ENCODE data around the gene ARL5C.
A peak's percentile ranks its signal among the peaks of the same experiment; 100 is the strongest.

The ARL5C gene

GRCh38 chr17:39165841-39166349 is at the start of gene ARL5C:
Gene ARL5C (minus strand): TSS chr17:39166161. CDS start chr17:39165760, 401 bp downstream.
- no peak for DNase-seq (ENCODE audit: low read depth, low spot score)

GRCh38 chr17:39213852-39214251 is 47.9 kb upstream of the ARL5C start:
- DNase-seq (ENCODE audit: low read depth, low spot score): no peak

- DNase-seq (ENCODE audit: low read depth, low spot score): no peak
These were observed 47.0 kb upstream of the ARL5C start for GRCh38 chr17:39212841-39213480.

- DNase-seq (ENCODE audit: low read depth, low spot score): no peak
These were observed 46.3 kb upstream of the ARL5C start for GRCh38 chr17:39212195-39212810.

- no peak for DNase-seq (ENCODE audit: low read depth, low spot score)
These were observed 44.1 kb upstream of the ARL5C start for GRCh38 chr17:39210093-39210434.

- DNase-seq (ENCODE audit: low read depth, low spot score): no peak
These were observed 43.5 kb upstream of the ARL5C start for GRCh38 chr17:39209317-39210092.

- DNase-seq (ENCODE audit: low read depth, low spot score): no peak
These were observed 42.9 kb upstream of the ARL5C start for GRCh38 chr17:39208893-39209292.

- no peak for DNase-seq (ENCODE audit: low read depth, low spot score)
These were observed 42.2 kb upstream of the ARL5C start for GRCh38 chr17:39208136-39208535.

GRCh38 chr17:39205112-39205526 is 39.2 kb upstream of the ARL5C start:
- no peak for DNase-seq (ENCODE audit: low read depth, low spot score)

- no peak for DNase-seq (ENCODE audit: low read depth, low spot score)
These were observed 38.3 kb upstream of the ARL5C start for GRCh38 chr17:39204245-39204644.

GRCh38 chr17:39200957-39201510 is 35.1 kb upstream of the ARL5C start:
- DNase-seq (ENCODE audit: low read depth, low spot score): no peak

GRCh38 chr17:39200070-39200879 is 34.3 kb upstream of the ARL5C start, which contains the start of gene RPL19:
Gene RPL19 (plus strand): TSS chr17:39200283. CDS start chr17:39200345, 62 bp downstream.
- DNase-seq (ENCODE audit: low read depth, low spot score): no peak

GRCh38 chr17:39199820-39200069 is 33.8 kb upstream of the ARL5C start:
- peak; percentile 83 for DNase-seq (ENCODE audit: low read depth, low spot score)

GRCh38 chr17:39198186-39198566 is 32.2 kb upstream of the ARL5C start:
- no peak for DNase-seq (ENCODE audit: low read depth, low spot score)

GRCh38 chr17:39197380-39198185 is 31.6 kb upstream of the ARL5C start, which contains the start of gene CACNB1:
Gene CACNB1 (minus strand): TSS chr17:39197669. CDS start chr17:39197495, 174 bp downstream.
- DNase-seq (ENCODE audit: low read depth, low spot score): no peak

- no peak for DNase-seq (ENCODE audit: low read depth, low spot score)
These were observed 30.9 kb upstream of the ARL5C start for GRCh38 chr17:39196808-39197291.

GRCh38 chr17:39196241-39196807 is 30.4 kb upstream of the ARL5C start:
- DNase-seq (ENCODE audit: low read depth, low spot score): no peak

GRCh38 chr17:39195568-39196160 is 29.7 kb upstream of the ARL5C start:
- no peak for DNase-seq (ENCODE audit: low read depth, low spot score)

GRCh38 chr17:39194985-39195524 is 29.1 kb upstream of the ARL5C start:
- DNase-seq (ENCODE audit: low read depth, low spot score): no peak
